ENCODE data around the gene PPP1R2. TPM values are rescaled to one million over a fixed set of nuclear protein-coding genes. Genes with fewer than 3 reads are reported as not detected.

PPP1R2 gene
- total and polyA plus RNA-seq, 9 of the 15 experiments (the other 6 are each of a cell fraction or from before 2014, with no cell fraction given): 9.4 to 115 (median 40.3) TPM

- H3K4me3 ChIP-seq: no peak overlapping the region
- H3K27ac ChIP-seq (ENCODE audit: extremely low read depth, low read depth, low read length): no peak overlapping the region
- in situ Hi-C loops (cut with MboI) (no loop called here), intact Hi-C loops (cut with micrococcal nuclease) (no loop called here)
- no peaks in the 10 kb centered on the region for H3K9me1 ChIP-seq (ENCODE audit: control insufficient read depth, insufficient read depth, low read length)
- no peaks in the 10 kb centered on the region for H3K36me3 ChIP-seq (ENCODE audit: control insufficient read depth, insufficient read depth, low read length)
- BruUV-seq (replicated peaks): no TSS peak
- no peak overlapping the region for H3K4me2 ChIP-seq (ENCODE audit: insufficient read depth, low read length)
- no peak overlapping the region for H2AFZ ChIP-seq (ENCODE audit: low read depth, low read length)
- WGBS (ENCODE audit: insufficient coverage, low coverage, missing lambda C conversion rate): 16% methylated on average over 4 of the region's 4 CpGs
- ATAC-seq (no peak), FAIRE-seq (no peak), DNase-seq (ENCODE audit: extremely low read depth in 1 of 4, low spot score in 3 of 4) (no peak)
- H3K4me1 ChIP-seq (replicated peaks in 1 of 2; ENCODE audit: control insufficient read depth in 2 of 2, insufficient read depth in 2 of 2, low read length in 2 of 2): peaks cover 0 to 7% of the 10 kb centered on the region in 2 experiments; a peak in 3 of 5 replicates
- H3K79me2 ChIP-seq (ENCODE audit: control insufficient read depth, insufficient read depth, low read length): no peaks in the 10 kb centered on the region
- H3K27me3 ChIP-seq (ENCODE audit: control insufficient read depth in 2 of 2, insufficient read depth in 2 of 2, low read length in 2 of 2): no peaks in the 10 kb centered on the region
- peaks cover 11% of the 10 kb centered on the region for H3K9me3 ChIP-seq (replicated peaks; ENCODE audit: control insufficient read depth, insufficient read depth, low read depth, low read length)
- H3K9ac ChIP-seq (ENCODE audit: insufficient read depth in 1 of 2, low read depth in 2 of 2, low read length in 2 of 2): no peak overlapping the region
- H4K20me1 ChIP-seq (replicated peaks; ENCODE audit: control insufficient read depth, insufficient read depth, low read length): no peaks in the 10 kb centered on the region
- POLR2A ChIA-PET: interaction anchor here (1.1 kb wide), 1 partner anchor 24 kb away, joined by 3 read pairs; the partner anchor contains the start of gene ACAP2
- CTCF ChIA-PET (ENCODE audit: low intra/inter-chr PET ratio): no interaction called here
- TF ChIP-seq JUNB (CRISPR knock-in tag; conservative IDR thresholded peaks at IDR 0.05) (no peak), JUN (IDR thresholded peaks at IDR 0.05; ENCODE audit: borderline replicate concordance, low read depth, low read length) (no peak), JUN (CRISPR knock-in tag; IDR thresholded peaks at IDR 0.05; ENCODE audit: borderline replicate concordance) (no peak), ZNF699 (CRISPR knock-in tag; IDR thresholded peaks at IDR 0.05; ENCODE audit: insufficient replicate concordance) (no peak), E2F1 (CRISPR knock-in tag; IDR thresholded peaks at IDR 0.05) (no peak), CAMTA2 (CRISPR knock-in tag; conservative IDR thresholded peaks at IDR 0.05) (no peak), GABPA (tag; conservative IDR thresholded peaks at IDR 0.05; ENCODE audit: low read depth) (no peak), ZNF740 (CRISPR knock-in tag; IDR thresholded peaks at IDR 0.05) (no peak), ZNF740 (tag; IDR thresholded peaks at IDR 0.05) (no peak), STAT6 (CRISPR knock-in tag; IDR thresholded peaks at IDR 0.05) (no peak), ZNF395 (CRISPR knock-in tag; IDR thresholded peaks at IDR 0.05) (no peak), TAF7 (tag; IDR thresholded peaks at IDR 0.05) (no peak), SNRNP70 (optimal IDR thresholded peaks at IDR 0.05; ENCODE audit: low read depth, low read length) (no peak), TFAP4 (CRISPR knock-in tag; IDR thresholded peaks at IDR 0.05; ENCODE audit: borderline replicate concordance) (no peak), MTF1 (CRISPR knock-in tag; IDR thresholded peaks at IDR 0.05; ENCODE audit: borderline replicate concordance) (no peak), ZFPM2 (CRISPR knock-in tag; IDR thresholded peaks at IDR 0.05) (no peak)
Observed at GRCh38 chr3:195466251-195466650, 76.9 kb downstream of the PPP1R2 start.

Data from K562 (cell line).